OCI-LY1 (cell line): Measurements from ENCODE around the gene CETN3.

ENCODE experiments used
- EZH2 ChIP-seq: fragments of 200-600 bp; sonication (generic), shearing (Covaris generic); IDR thresholded peaks from 2 replicates; pipeline ENCODE4 v1.8.0; 2017; ENCODE audit warnings: borderline replicate concordance, mixed run types, mild to moderate bottlenecking, antibody characterized with exemption, low read length, moderate library complexity, mixed read lengths
- TF ChIP-seq, protein P1 (sequence below): fragments of 200-600 bp; sonication (generic), shearing (Covaris generic); IDR thresholded peaks from 2 replicates; pipeline ENCODE4 v1.5.1; 2017; ENCODE audit warnings: mild to moderate bottlenecking, antibody characterized with exemption, low read length, moderate library complexity, mixed read lengths

DNA sequence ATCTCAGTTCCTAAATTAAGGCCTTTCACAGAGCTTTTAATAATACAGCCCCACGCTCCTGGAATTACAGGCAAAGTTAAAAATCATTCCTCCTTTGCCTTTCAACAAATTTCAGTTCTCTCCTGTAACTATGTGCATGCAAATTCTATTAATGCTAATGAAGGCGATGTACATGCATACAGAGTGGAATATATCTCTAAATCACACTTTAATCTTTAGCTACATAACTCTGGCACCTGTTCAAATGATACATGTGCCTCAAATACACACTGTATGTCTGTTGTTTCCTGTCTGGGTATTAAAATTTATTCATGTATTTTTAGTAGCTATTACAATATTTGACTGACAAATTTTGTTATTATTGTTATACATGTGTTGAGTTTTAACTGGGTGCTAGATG is 30.8 kb downstream of the CETN3 start:
- no peak for TF ChIP-seq EZH2
- TF ChIP-seq, protein P1, sequence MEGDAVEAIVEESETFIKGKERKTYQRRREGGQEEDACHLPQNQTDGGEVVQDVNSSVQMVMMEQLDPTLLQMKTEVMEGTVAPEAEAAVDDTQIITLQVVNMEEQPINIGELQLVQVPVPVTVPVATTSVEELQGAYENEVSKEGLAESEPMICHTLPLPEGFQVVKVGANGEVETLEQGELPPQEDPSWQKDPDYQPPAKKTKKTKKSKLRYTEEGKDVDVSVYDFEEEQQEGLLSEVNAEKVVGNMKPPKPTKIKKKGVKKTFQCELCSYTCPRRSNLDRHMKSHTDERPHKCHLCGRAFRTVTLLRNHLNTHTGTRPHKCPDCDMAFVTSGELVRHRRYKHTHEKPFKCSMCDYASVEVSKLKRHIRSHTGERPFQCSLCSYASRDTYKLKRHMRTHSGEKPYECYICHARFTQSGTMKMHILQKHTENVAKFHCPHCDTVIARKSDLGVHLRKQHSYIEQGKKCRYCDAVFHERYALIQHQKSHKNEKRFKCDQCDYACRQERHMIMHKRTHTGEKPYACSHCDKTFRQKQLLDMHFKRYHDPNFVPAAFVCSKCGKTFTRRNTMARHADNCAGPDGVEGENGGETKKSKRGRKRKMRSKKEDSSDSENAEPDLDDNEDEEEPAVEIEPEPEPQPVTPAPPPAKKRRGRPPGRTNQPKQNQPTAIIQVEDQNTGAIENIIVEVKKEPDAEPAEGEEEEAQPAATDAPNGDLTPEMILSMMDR: no peak
